ENCODE measurements around the gene HMOX2. TPM values are rescaled to one million over a fixed set of nuclear protein-coding genes. Genes with fewer than 3 reads are reported as not detected.

Gene HMOX2, protein sequence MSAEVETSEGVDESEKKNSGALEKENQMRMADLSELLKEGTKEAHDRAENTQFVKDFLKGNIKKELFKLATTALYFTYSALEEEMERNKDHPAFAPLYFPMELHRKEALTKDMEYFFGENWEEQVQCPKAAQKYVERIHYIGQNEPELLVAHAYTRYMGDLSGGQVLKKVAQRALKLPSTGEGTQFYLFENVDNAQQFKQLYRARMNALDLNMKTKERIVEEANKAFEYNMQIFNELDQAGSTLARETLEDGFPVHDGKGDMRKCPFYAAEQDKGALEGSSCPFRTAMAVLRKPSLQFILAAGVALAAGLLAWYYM
- 126 TPM for total RNA-seq
- long read RNA-seq, transcript HMOX2-208 (6 exons, 2,147 nt): major isoform, 98 of 120 reads
- long read RNA-seq, transcript HMOX2-205 (7 exons, 1,797 nt): minor isoform, 9 of 120 reads
- long read RNA-seq, partial matches to known transcripts: 5 of 120 reads
- long read RNA-seq, other reads (novel, unspliced or antisense): 7 of 120 reads

DNA sequence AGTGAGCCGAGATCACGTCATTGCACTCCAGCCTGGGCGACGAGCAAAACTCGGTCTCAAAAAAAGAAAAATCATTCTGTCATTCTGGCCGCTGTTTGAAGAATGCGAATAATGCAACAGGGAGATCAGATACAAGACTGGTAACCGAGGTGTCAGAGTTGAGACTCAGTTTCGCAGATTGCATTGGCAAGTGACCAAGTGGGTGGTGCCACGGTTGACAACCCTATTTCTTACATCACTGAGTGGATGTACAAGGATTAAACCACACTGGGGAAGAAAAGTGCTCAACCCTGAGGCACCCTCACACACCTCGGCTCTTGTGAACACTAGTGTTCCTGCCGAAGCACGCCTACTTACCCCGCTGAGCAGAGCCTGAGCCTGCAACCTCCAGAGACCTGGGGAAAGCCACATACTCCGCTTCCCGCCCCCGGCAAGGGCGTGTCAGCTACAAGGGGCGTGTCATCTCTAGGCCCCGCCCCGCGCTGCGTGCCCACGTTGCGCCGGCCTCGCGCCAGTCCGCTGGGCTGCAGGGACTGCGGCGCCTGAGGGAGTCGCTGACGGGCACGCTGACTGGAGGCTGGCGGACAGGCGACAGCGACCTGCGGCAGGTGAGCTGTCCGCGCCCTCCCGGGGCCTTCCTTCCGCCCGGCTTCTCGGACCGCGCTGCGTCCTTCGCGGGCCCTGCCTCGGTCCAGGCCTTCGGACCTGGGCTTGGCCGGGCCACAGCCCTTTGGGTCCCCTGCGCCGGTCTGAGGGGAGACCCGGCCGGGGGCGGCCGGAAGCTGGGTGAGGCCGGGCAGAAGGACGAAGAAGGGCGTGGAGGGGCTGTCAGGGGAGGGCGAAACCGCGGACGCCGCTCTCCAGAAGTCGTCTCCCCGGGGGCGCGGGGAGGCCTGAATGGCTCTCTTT lies at the start of gene HMOX2:
Gene HMOX2 (plus strand): TSS at position 519 of the 909 bp plus-strand sequence. CDS start 29,127 bp downstream, outside the sequence.
- DNase-seq (ENCODE audit: missing footprints) (peak; percentile 97), ATAC-seq (peak; percentile 95)
- intact Hi-C loops (cut with DNase I): loop anchor here (5.0 kb wide), 1 partner anchor 36 kb away; no protein-coding TSS in a partner anchor

DNA sequence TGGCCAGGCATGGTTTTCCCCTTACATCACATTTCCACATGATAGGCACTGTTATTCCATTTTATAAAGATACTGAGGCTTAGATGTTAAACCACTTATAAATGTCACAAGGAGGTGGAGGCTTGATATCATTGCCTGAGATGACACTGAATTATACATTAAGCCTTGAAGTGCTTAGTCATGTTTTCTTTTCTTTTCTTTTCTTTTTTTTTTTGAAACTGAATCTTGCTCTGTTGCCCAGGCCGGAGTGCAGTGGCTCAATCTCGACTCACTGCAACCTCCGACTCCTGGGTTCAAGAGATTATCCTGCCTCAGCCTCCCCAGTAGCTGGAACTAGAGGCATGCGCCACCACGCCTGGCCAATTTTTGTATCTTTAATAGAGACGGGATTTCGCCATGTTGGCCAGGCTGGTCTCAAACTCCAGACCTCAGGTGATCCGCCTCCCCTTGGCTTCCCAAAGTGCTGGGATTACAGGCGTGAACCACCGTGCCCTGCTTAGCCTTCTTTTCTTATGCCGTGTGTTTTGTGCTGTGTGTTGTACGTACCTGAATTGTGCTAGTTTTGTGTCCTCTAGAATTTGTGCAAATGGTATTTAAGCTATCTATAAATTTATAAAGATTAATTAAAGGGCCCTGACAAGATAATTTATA lies 49.4 kb upstream of the HMOX2 start:
- ATAC-seq (no peak), DNase-seq (ENCODE audit: missing footprints) (no peak)
- intact Hi-C loops (cut with DNase I): no loop called here

DNA sequence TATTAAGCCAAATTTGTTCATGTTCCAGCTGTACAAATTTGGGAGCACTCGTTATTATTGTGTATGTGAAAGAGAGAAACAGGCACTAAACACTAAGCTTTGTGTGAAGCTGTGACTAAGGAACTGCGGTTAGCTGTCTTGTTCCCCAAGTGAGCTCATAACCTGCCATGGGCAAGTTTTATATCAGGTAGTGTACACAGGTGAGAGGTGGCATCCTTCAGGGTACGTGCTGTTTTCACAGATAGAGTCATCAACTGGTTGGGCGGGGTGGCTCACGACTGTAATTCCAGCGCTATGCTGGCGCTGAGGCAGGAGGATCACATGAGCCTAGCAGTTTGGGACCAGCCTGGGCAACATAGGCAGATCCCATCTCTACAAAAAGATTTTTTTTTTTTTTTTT lies 47.7 kb upstream of the HMOX2 start:
- ATAC-seq (no peak), DNase-seq (ENCODE audit: missing footprints) (no peak)
- intact Hi-C loops (cut with DNase I): no loop called here

DNA sequence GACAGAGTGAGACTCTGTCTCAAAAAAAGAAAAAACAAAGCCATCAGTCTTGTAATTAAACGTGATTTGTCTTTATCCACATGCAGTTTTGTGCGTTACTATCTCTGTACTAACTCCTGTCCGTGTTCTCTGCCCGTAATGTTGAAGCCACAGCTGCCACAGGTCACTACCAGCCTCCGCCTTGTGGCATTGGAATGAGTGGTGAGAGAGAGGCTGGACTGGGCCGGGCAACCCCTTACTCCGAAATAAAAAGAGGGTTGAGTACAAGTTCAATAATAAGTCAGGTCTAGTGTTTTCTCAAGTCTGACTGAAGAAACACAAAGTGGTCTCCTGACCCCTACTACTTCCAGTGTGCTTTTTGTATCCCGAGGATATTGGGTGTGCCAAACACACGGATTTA lies 45.2 kb upstream of the HMOX2 start:
- intact Hi-C loops (cut with DNase I): no loop called here
- no peak for ATAC-seq
- DNase-seq (ENCODE audit: missing footprints): no peak

DNA sequence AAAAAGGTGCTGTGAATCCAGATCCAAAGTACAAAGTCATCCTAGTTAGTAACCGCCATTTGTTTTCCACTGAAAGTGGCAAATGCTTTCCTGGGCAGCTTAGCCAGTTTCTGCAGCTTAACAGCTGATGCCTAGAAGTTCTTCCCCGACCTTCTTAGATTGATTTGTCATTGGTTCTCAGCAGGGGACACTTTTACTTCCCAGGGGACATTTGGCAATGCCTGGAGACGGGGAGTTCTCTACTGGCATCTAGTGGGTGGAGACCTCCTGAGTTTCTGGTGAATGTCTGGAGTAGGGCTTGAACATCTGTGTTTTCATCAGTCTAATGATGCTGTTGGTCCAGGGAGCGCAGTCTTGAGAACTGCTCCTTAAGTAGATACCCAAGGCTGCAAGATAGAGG lies 43.0 kb upstream of the HMOX2 start:
- ATAC-seq (no peak), DNase-seq (ENCODE audit: missing footprints) (no peak)
- intact Hi-C loops (cut with DNase I): no loop called here

DNA sequence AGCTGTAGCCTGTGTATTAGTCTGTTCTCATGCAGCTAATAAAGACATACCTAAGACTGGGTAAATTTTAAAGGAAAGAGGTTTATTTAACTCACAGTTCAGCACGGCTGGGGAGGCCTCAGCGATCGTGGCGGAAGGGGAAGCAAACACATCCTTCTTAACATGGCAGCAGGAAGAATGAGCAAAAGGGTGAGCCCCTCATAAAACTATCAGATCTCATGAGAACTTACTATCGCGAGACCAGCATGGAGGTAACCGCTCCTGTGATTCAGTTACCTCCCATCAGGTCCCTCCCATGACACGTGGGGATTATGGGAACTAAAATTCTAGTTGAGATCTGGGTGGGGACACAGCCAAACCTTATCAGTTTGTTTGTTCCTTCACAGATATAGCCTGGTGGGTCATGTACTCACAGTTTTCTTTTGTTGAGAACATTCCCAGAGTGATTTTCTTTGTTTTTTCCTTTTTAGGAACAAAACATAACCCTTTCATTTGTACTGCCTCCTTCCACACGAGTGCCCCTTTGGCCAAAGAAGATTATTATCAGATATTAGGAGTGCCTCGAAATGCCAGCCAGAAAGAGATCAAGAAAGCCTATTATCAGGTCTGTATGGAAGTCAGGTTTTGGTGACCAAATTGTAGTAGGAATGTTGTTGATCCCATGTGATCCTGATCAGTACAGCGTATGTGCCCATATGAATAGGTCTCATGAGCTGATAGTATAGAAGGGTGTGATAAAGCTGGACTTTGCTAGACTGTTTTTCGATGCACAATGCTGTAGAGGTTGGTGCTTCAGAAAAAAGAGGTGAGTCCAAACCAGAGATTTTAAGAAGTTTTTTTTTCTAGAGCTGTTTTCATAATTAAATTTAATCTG lies 42.0 kb upstream of the HMOX2 start:
- intact Hi-C loops (cut with DNase I): no loop called here
- ATAC-seq (no peak), DNase-seq (ENCODE audit: missing footprints) (no peak)

DNA sequence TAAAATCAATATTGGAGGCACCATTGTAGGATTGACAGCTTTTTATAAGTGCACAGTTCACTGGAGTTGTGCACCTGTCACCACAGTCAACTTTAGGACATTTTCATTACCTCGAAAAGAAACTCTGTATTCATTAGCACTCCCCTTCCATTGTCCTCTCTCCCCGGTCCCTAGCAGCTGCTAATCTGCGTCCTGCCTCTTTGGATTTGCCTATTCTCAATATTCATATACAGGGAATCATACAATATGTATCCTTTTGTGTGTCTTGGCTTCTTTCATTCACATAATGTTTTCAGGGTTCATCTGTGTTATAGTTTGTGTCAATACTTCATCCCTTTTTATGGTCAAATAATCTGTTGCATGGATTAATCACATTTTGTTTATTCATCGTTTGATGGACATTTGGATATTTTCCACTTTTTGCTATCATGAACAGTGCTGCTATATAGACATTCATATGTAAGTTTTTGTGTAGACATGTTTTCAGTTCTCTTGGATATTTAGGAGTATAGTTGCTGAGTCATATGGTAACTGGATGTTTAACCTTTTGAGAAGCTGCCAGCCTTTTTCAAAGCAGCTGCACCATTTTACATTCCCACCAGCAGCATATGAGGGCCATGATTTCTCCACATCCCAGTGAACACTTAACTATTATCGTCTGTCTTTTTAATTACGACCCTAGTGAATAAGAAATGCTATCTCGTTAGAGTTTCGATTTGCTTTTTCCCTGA lies 40.7 kb upstream of the HMOX2 start:
- intact Hi-C loops (cut with DNase I): no loop called here
- ATAC-seq (no peak), DNase-seq (ENCODE audit: missing footprints) (no peak)

DNA sequence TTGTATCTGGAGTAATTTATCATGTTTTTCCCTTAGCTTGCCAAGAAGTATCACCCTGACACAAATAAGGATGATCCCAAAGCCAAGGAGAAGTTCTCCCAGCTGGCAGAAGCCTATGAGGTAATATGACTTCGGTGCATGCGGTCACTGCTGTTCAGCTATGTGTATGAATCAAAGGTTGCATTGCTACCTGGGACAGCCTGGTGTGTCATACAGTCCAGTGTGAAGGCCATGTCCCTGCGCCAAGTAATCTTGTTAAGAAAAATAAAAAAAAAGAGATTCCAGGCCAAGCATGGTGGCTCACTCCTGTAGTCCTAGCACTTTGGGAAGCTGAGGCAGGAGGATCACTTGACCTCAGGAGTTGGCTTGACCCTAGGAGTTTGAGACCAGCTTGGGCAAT lies 38.8 kb upstream of the HMOX2 start:
- ATAC-seq: no peak
- intact Hi-C loops (cut with DNase I): no loop called here
- no peak for DNase-seq (ENCODE audit: missing footprints)

DNA sequence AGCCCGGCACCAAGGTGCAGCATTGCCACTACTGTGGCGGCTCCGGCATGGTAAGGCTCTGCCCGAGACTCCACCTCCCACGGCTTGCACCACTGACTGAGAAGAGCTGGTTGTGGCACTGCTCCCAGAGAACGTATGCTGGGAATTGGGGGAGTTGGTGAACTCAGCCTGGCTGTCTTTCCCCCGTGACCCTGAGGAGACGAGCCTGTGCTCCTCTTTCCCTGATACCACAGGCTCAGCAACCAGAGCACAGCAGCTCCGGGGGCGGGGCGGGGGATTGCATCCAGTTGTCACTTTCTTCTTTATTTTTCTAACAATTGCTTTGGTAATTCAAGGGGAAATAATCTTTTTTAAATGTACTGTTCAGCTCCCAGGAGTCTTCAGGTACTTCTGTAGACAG lies 33.8 kb upstream of the HMOX2 start:
- no peak for DNase-seq (ENCODE audit: missing footprints)
- intact Hi-C loops (cut with DNase I): no loop called here
- ATAC-seq: no peak

DNA sequence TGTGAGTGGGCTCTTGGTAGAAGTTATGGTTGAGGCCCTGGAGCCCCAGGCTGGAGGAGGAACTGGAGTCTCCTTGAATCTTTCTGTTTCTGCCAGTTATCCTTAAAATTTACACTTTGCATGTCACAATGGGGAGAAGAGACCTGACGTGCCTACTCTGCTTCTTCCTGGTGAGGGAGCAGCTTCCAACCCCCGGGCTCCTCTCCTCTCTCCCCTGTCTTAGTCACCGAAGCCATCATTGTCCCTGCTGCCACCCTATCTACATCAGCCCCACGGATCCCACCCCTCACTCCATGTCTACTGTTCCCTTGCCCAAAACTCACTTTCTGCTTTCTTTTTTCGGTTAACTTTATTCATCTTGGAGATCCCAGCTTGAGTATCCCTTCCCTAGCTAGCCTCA lies 32.9 kb upstream of the HMOX2 start:
- intact Hi-C loops (cut with DNase I): no loop called here
- ATAC-seq: no peak
- no peak for DNase-seq (ENCODE audit: missing footprints)

DNA sequence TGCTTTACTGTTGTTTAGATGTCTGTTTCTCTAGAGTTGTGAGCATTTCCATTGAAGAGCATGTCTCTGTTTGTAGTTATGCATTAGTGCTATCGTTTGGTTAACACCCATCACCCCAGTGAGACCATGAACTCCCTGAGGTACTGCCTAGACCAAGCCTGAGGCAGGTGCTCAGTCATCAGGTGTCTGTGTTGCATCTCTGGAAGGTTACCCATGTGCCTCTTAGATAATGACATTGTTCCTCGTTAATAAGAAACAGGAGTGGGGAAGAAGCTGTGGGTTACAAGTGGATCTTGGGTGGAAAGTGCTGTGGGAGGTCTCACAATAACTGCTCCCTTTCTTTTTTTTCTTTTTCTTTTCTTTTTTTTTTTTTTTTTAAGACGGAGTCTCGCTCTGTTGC lies 32.2 kb upstream of the HMOX2 start:
- DNase-seq (ENCODE audit: missing footprints) (no peak), ATAC-seq (no peak)
- intact Hi-C loops (cut with DNase I): no loop called here

DNA sequence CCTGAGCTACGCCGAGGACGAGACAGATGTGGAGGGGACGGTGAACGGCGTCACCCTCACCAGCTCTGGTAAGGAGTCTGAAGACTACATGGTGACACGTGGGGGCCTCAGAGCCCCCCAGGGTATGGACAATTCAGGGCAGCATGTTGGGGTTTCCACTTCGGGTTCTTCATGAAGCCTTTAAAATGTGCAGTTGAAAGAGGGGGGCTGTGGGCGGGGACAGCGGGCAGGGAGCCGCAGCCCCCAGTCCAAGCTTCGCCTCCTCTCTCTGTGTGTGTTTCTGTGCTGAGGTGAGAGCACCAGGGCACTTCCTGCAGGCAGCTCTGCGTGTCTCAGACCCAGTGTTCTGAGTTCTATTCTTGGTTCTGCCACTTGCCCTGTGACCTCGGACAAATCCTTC lies 25.8 kb upstream of the HMOX2 start:
- intact Hi-C loops (cut with DNase I): no loop called here
- DNase-seq (ENCODE audit: missing footprints): no peak
- no peak for ATAC-seq

DNA sequence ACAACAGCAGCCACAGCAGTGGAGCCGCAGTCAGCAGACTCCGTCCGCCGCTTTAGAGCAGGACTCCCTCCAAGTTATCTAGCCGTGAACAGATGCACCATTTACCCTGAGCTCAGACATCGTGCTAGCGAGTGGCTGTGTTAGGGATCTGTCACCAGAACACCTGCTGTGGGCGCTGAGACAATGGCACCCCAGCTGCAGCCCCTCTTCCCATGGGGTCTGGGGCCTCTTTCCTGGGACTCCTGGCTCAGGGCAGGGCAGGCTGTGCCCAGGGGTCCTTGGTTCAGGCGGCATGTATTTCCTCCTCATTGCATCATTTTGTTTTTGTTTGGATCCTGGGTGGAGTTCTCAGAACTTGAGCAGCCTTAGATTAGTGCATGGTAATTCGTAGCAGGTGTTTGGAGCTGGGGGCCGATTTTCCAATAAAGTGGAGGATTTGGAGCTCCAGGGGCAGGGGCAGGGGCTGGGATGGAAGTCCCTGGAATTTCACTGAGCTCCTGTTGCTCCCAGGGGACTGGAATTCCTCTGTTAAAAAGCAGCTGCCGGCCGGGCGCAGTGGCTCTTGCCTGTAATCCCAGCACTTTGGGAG lies 25.2 kb upstream of the HMOX2 start:
- intact Hi-C loops (cut with DNase I): no loop called here
- ATAC-seq (no peak), DNase-seq (ENCODE audit: missing footprints) (no peak)

DNA sequence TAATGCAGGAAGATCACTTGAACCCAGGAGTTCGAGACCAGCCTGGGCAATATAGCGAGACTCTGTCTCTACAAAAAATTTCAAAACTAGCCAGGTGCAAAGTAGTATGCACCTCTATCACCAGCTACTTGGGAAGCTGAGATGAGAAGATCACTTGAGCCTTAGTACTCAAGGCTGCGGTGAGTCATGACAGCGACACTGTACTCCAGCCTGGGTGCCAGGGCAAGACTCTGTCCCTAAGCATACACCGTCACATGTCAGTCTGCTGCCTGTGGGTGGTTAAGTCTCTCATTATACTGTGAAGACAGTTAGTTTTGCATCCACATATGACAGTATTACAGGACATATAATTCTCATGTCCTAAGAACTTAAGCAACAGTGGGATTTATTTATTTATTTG lies 23.5 kb upstream of the HMOX2 start:
- no peak for ATAC-seq
- intact Hi-C loops (cut with DNase I): no loop called here
- no peak for DNase-seq (ENCODE audit: missing footprints)

DNA sequence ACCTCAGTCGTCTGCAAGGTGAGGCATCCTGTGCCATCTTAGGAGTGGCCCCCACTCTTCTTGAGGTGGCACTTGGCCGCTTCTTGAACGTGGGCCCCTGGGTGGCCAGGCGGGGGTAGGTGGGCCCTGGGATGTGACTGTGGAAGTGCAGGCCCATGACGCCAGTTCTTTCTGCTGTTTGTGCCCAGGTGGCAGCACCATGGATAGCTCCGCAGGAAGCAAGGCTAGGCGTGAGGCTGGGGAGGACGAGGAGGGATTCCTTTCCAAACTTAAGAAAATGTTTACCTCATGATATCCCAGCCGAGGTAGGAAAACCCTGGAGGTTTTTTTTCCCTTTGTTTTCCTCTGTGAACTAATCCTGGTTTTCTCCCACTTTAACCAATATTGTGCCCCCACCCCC lies 21.6 kb upstream of the HMOX2 start:
- intact Hi-C loops (cut with DNase I): no loop called here
- no peak for ATAC-seq
- no peak for DNase-seq (ENCODE audit: missing footprints)

DNA sequence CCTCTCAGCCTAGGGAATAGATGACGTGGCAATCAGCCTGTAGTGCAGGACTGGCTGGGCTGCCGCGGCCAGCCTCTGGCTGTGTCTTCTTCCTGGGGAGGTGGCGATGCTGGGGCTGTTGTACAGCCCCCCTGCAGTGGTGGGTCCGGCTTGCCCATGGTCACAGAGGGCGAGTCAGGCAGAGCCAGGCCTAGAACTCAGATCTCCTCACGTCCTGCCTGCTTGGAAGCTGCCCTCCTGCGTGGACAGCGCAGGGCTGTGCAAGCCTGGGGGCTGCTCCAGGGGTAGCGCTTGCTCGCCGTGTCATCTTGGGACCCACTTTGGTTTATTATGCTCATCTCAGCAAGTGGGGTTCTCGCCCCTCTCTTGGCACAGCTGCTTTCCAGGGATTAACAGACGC lies 21.1 kb upstream of the HMOX2 start:
- ATAC-seq (no peak), DNase-seq (ENCODE audit: missing footprints) (no peak)
- intact Hi-C loops (cut with DNase I): no loop called here

DNA sequence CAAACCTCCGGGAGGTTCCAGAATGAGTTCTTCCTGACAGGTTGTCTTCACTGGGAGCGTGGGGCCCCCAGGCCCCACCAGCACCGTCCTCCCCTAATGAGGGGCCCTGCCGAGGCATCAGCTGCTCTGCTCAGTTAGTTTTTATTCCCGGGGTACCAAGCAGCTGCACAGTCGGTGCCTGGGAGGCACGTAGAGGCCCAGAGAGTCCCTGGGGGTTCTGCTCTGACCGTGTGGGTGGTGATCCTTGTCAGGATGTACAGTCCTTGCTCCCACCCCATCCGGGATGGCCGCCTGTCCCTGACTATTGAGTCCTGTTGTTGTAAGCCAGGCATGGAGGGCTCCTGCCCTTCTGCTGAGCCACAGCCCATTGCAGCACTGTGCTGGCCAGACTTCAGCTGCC lies 20.2 kb upstream of the HMOX2 start:
- ATAC-seq (no peak), DNase-seq (ENCODE audit: missing footprints) (no peak)
- intact Hi-C loops (cut with DNase I): no loop called here

DNA sequence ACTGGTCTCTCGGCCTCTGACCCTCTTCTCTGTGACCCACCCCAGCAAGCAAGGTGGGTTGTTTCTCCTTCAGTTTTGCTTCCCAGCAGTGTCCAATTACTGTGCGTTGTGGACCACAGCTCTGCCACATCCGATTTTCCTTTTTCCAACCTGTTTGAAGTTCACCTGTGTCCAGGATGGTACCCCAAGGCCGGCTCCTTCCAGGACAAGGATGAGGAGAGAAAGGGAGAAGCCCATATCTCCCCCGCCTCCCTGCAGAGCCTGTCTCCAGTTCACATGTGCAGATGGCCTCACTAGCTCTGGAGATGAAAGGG lies 15.3 kb upstream of the HMOX2 start:
- intact Hi-C loops (cut with DNase I): no loop called here
- no peak for ATAC-seq
- DNase-seq (ENCODE audit: missing footprints): no peak
